IMR-90 (cell line): ENCODE measurements around the gene FRMD4B. TPM values are rescaled to one million over a fixed set of nuclear protein-coding genes. Genes with fewer than 3 reads are reported as not detected.

Experiments used
- ATAC-seq: fragments of 200-7000 bp; cut with Tn5 transposase; 2 replicates; pipeline ENCODE4 v1.9.1; 2020; ENCODE audit warnings: low read depth, mild to moderate bottlenecking, moderate library complexity
- BruUV-seq: library from RNA; stranded (reverse); fragments of 400-500 nt; replicated peaks from 2 replicates; lab custom pipeline; 2021; lab: Mats Ljungman, UMichigan
- CTCF ChIA-PET: fragments of 300-600 bp; formaldehyde crosslinking; extraction: SDS; loops from one replicate; lab custom pipeline; 2021; ENCODE audit warnings: antibody characterized with exemption; lab: Yijun Ruan, JAX
- POLR2A ChIA-PET: fragments of 300-600 bp; sonication (Branson Sonifier 250); formaldehyde crosslinking; loops from one replicate; lab custom pipeline; 2022; ENCODE audit warnings: antibody characterized with exemption; ENCODE audit not compliant: unreplicated experiment; lab: Charles Lee
- DNase-seq: peaks from one replicate; pipeline ENCODE4 v3.0.0; 2013
- H2AFZ ChIP-seq: replicated peaks from 2 replicates; pipeline ENCODE3; 2013; ENCODE audit warnings: low read length, mild to moderate bottlenecking; ENCODE audit not compliant: poor library complexity
- H2AK5ac ChIP-seq: 2 replicates; pipeline ENCODE4 v1.6.1; 2013; ENCODE audit warnings: low read depth, low read length, inconsistent platforms
- H2AK9ac ChIP-seq: replicated peaks from 2 replicates; pipeline ENCODE3; 2013; ENCODE audit warnings: mild to moderate bottlenecking, low read depth, low read length, moderate library complexity; ENCODE audit not compliant: poor library complexity
- H2BK120ac ChIP-seq: 2 replicates; pipeline ENCODE4 v1.6.1; 2013; ENCODE audit warnings: low read depth, low read length, inconsistent platforms
- H2BK15ac ChIP-seq: 3 replicates; pipeline ENCODE4 v1.6.1; 2013; ENCODE audit warnings: low read depth, low read length, inconsistent platforms
- H2BK20ac ChIP-seq: 2 replicates; pipeline ENCODE4 v1.6.1; 2013; ENCODE audit warnings: low read depth, mild to moderate bottlenecking, inconsistent platforms, low read length, moderate library complexity
- H2BK5ac ChIP-seq: 2 replicates; pipeline ENCODE4 v1.6.1; 2013; ENCODE audit warnings: mild to moderate bottlenecking, low read depth, low read length, inconsistent platforms; ENCODE audit not compliant: poor library complexity, severe bottlenecking
- H3K14ac ChIP-seq: replicated peaks from 2 replicates; pipeline ENCODE4 v1.6.1; 2013; ENCODE audit warnings: low read depth, low read length, inconsistent platforms
- H3K18ac ChIP-seq: 2 replicates; pipeline ENCODE4 v1.6.1; 2013; ENCODE audit warnings: low read depth, low read length, control low read depth
- H3K23ac ChIP-seq: 2 replicates; pipeline ENCODE4 v1.6.1; 2013; ENCODE audit warnings: low read depth, low read length, inconsistent platforms
- H3K27ac ChIP-seq: 2 replicates; pipeline ENCODE4 v1.5.1; 2013; ENCODE audit warnings: mild to moderate bottlenecking, control low read depth, low read length; ENCODE audit not compliant: insufficient read depth
- H3K27me3 ChIP-seq: 2 replicates; pipeline ENCODE4 v1.6.1; 2013; ENCODE audit warnings: low read length; ENCODE audit not compliant: control insufficient read depth, insufficient read depth
- H3K36me3 ChIP-seq: 2 replicates; pipeline ENCODE4 v1.6.1; 2013; ENCODE audit warnings: low read length, mixed read lengths; ENCODE audit not compliant: control insufficient read depth, insufficient read depth
- H3K4ac ChIP-seq: 2 replicates; pipeline ENCODE4 v1.6.1; 2013; ENCODE audit warnings: low read depth, low read length, inconsistent platforms
- H3K4me1 ChIP-seq: 2 replicates; pipeline ENCODE4 v1.6.1; 2013; ENCODE audit warnings: low read length, mixed read lengths; ENCODE audit not compliant: control insufficient read depth, insufficient read depth
- H3K4me2 ChIP-seq: 2 replicates; pipeline ENCODE4 v1.6.1; 2013; ENCODE audit warnings: low read depth, mild to moderate bottlenecking, control low read depth, low read length, moderate library complexity
- H3K4me3 ChIP-seq: 2 replicates; pipeline ENCODE4 v1.5.1; 2013; ENCODE audit warnings: low read depth, mild to moderate bottlenecking, control low read depth, low read length, moderate library complexity; ENCODE audit not compliant: insufficient read depth
- H3K56ac ChIP-seq: 2 replicates; pipeline ENCODE4 v1.6.1; 2013; ENCODE audit warnings: low read length, inconsistent platforms; ENCODE audit not compliant: insufficient read depth; ENCODE audit errors: extremely low read depth
- H3K79me1 ChIP-seq, 2 experiments: 2 replicates each; pipeline ENCODE4 v1.6.1; 2013; ENCODE audit warnings: low read length in 2 of 2, inconsistent platforms in 1 of 2, low read depth in 1 of 2
- H3K9ac ChIP-seq: 2 replicates; pipeline ENCODE4 v1.6.1; 2013; ENCODE audit warnings: low read depth, low read length, control low read depth
- H3K9me1 ChIP-seq: 2 replicates; pipeline ENCODE4 v1.6.1; 2013; ENCODE audit warnings: low read length, inconsistent platforms; ENCODE audit not compliant: insufficient read depth
- H3K9me3 ChIP-seq: 2 replicates; pipeline ENCODE4 v1.6.1; 2013; ENCODE audit warnings: low read length; ENCODE audit not compliant: control insufficient read depth, insufficient read depth
- H4K20me1 ChIP-seq: 2 replicates; pipeline ENCODE4 v1.6.1; 2013; ENCODE audit warnings: low read length, inconsistent platforms; ENCODE audit not compliant: insufficient read depth
- H4K5ac ChIP-seq: 2 replicates; pipeline ENCODE4 v1.6.1; 2013; ENCODE audit warnings: mild to moderate bottlenecking, low read depth, low read length, control low read depth
- H4K8ac ChIP-seq, 2 experiments: 2 replicates each; pipeline ENCODE4 v1.6.1; 2013; ENCODE audit warnings: low read depth in 2 of 2, low read length in 2 of 2, control low read depth in 1 of 2, inconsistent platforms in 1 of 2
- H4K91ac ChIP-seq: 2 replicates; pipeline ENCODE4 v1.6.1; 2013; ENCODE audit warnings: low read depth, low read length, inconsistent platforms; ENCODE audit not compliant: insufficient read depth
- BHLHE40 ChIP-seq: fragments of 150-350 bp; IDR thresholded peaks from 2 replicates; pipeline ENCODE4 v1.6.1; 2016; ENCODE audit warnings: mild to moderate bottlenecking, low read depth, low read length
- CEBPB ChIP-seq: IDR thresholded peaks from 2 replicates; pipeline ENCODE4 v1.6.1; 2012; ENCODE audit warnings: low read depth, low read length, improper control_type of control experiment
- CHD1 ChIP-seq: IDR thresholded peaks from 2 replicates; pipeline ENCODE4 v1.6.1; 2012; ENCODE audit warnings: low read depth, low read length, improper control_type of control experiment
- CTCF ChIP-seq: conservative IDR thresholded peaks from 2 replicates; pipeline ENCODE4 v1.5.1; 2012; ENCODE audit warnings: mild to moderate bottlenecking, low read depth, low read length, improper control_type of control experiment
- MAZ ChIP-seq: IDR thresholded peaks from 2 replicates; pipeline ENCODE4 v1.6.1; 2012; ENCODE audit warnings: low read depth, mild to moderate bottlenecking, low read length, improper control_type of control experiment, moderate library complexity, borderline replicate concordance
- dilution Hi-C: fragments of 300-500 bp; cut with HindIII; formaldehyde crosslinking; loops from one replicate; pipeline ENCODE4 v1.14.3; 2018; ENCODE audit warnings: low sequenced_read_pairs; ENCODE audit not compliant: unreplicated experiment
- in situ Hi-C: fragments of 300-500 bp; cut with MboI; formaldehyde crosslinking; loops from 3 replicates; pipeline ENCODE4 v1.14.3; 2019; ENCODE audit warnings: low sequenced_read_pairs, inconsistent platforms, mixed read lengths
- intact Hi-C: fragments of 100-400 bp; cut with micrococcal nuclease; formaldehyde crosslinking; loops from 2 replicates; pipeline ENCODE4 v1.10.0; 2022
- polyA plus RNA-seq, 3 experiments: library from polyadenylated mRNA; depleted of rRNA; stranded (reverse); fragments of >200 nt; gene quantifications; 2 replicates each; pipeline ENCODE4 v1.2.3, GENCODE V29; 2012; ENCODE audit warnings: low replicate concordance in 1 of 3
- total RNA-seq: library from RNA; depleted of rRNA; stranded (reverse); fragments of >200 nt; gene quantifications from 2 replicates; pipeline ENCODE4 v1.2.3, GENCODE V29; 2012

The FRMD4B gene
- total and polyA plus RNA-seq, 2 of the 4 experiments (the other 2 are of a cell fraction), result 0.14 to 0.36 TPM

- ChIA-PET POLR2A (no interaction called here), CTCF (no interaction called here)
- Histone ChIP-seq H4K91ac (no peak overlapping the region), H2BK5ac (no peak overlapping the region), H3K9ac (no peak overlapping the region), H2AK9ac (no peak overlapping the region), H3K27ac (no peak overlapping the region), H3K4me3 (no peak overlapping the region), H2BK120ac (no peak overlapping the region), H2AK5ac (no peak overlapping the region), H3K4me1 (no peaks in the 10 kb centered on the region), H4K8ac (no peak overlapping the region), H2BK15ac (no peak overlapping the region), H4K5ac (no peak overlapping the region), H3K56ac (no peak overlapping the region), H2BK20ac (no peak overlapping the region), H3K23ac (no peak overlapping the region), H3K36me3 (no peaks in the 10 kb centered on the region), H3K27me3 (no peaks in the 10 kb centered on the region), H3K4me2 (no peak overlapping the region), H3K18ac (no peak overlapping the region), H3K79me1 (no peaks in the 10 kb centered on the region), H3K4ac (no peak overlapping the region), H3K14ac (no peak overlapping the region), H3K9me3 (no peaks in the 10 kb centered on the region), H2AFZ (no peak overlapping the region), H3K9me1 (no peaks in the 10 kb centered on the region), H4K20me1 (no peaks in the 10 kb centered on the region)
- ATAC-seq (no peak), DNase-seq (no peak)
- BruUV-seq, result no TSS peak
- intact Hi-C loops (no loop called here), dilution Hi-C loops (no loop called here), in situ Hi-C loops (no loop called here)
- no peak for TF ChIP-seq MAZ
- TF ChIP-seq BHLHE40, result no peak
- no peak for TF ChIP-seq CHD1
- TF ChIP-seq CEBPB, result no peak
- TF ChIP-seq CTCF, result no peak
Observed at GRCh38 chr3:69359916-69360315, 26.0 kb downstream of the FRMD4B start.
